KBM-7 (cell line): ENCODE data around the gene PDE1A.
"Not testable (repeated sequence)": the region's sequence is repeated elsewhere in the genome, so short reads cannot be mapped to it uniquely, and the experiment has no call there.

Experiments used
- DNase-seq: peaks from one replicate; pipeline ENCODE4 v3.0.0-alpha.2; 2015
- in situ Hi-C: fragments of 300-500 bp; cut with MboI; formaldehyde crosslinking; loops from 2 replicates; pipeline ENCODE4 v1.14.3; 2020; ENCODE audit warnings: low sequenced_read_pairs, low pct_unique_long_range_greater_than_20kb, mixed read lengths

The PDE1A gene

DNA sequence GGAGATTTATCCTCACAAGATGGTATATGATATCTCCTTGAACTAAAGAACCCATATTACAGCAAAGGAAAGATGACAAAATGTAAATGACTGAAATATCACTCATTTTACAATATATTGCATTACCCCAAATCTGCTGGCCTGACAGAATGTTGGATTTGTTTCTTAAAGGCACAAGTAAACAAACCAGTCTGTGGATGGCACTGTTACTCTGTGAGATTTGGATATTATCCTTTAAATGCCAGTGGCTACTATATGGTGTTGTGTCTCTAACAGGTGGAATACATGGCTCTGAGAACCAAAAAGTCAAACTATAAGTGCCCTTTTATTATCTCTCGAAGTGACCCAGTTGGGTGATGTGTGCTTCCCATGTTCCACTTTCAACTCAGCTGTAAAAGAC, 125.7 kb downstream of the PDE1A start:
- in situ Hi-C loops: no loop called here
- DNase-seq: no peak

GRCh38 chr2:182300608-182301007, 126.2 kb downstream of the PDE1A start:
- no peak for DNase-seq
- in situ Hi-C loops: no loop called here

DNA sequence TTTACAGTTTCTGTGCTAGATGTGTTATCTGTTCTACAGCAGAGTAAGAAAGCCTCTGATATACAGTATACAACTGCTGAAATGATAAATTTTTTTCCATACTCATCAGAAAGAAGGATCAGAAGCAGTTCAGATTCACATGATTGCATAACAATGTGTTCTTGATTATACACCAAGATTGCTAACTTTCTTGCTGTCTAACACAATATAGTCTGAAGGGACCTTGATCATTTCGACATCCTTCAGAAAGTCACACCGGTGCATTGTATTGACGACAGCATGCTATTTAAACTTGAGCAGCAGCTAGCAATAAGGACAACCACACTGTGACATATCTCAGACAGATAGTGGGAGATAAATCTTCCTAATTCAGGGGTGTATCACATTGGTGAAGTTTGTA, 127.2 kb downstream of the PDE1A start:
- in situ Hi-C loops: no loop called here
- DNase-seq: no peak

DNA sequence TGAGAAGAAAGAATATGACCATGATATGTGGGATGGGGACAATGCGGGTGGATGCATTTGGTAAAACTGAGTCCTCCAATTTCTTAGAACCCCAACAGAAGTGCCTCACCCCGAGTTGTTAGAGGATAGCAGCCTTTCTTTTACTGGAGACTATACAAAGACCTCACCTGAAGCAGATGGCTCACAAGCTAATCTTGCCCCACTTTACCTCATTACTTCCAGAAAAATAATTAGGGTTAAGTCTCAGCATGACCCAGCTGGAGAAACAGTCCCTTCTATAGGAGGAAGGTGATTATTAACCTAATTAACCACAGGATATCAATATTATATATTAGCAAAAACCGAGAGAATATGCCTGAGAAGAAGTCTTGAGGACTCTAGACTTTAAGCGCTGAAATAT, 128.4 kb downstream of the PDE1A start:
- in situ Hi-C loops: no loop called here
- DNase-seq: no peak

DNA sequence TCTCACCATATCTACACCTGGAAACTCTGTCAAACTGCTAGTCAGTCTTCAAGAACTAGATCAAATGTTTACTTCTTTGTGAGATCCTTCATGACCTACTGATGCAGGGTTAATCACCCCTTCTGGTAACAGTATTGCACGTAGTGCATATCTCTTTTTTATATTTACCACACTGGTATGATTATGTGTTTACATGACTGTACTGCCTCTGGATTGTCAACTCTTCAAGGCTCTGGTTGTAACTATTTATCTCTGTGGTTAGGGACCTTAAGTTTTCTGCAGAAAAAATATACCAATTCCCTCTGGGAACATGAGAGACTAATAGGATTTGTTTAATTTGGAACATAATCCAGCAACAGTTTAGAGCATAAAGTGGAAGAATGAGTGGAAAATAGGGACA, 135.5 kb downstream of the PDE1A start:
- in situ Hi-C loops: no loop called here
- no peak for DNase-seq

- DNase-seq: no peak
- in situ Hi-C loops: no loop called here
Measured at GRCh38 chr2:182283512-182283911, 143.3 kb downstream of the PDE1A start.

DNA sequence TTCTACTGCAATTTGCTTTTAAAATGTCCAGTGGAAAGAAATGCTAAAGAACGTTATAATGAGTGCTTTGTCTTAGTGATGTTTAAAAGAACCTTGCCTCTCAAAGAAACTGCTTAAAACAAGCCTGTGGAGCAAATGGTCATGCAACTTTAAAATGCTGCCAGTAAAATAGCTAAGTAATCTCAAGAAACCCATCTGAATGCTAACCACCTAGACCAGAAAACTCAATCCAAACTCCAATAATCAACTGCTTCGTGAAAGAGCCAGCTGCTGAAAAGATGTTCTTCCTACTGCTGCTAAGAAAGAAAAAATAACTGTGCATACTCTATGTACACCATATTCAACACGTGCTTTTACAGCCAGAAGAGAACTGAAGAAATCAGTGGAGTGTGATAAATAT, 145.6 kb downstream of the PDE1A start:
- in situ Hi-C loops: no loop called here
- no peak for DNase-seq

GRCh38 chr2:182280118-182280517, 146.7 kb downstream of the PDE1A start:
- DNase-seq: no peak
- in situ Hi-C loops: no loop called here

- in situ Hi-C loops: not testable (repeated sequence)
Measured at GRCh38 chr2:182276662-182277061, 150.2 kb downstream of the PDE1A start.

GRCh38 chr2:182267971-182268370, 158.9 kb downstream of the PDE1A start:
- no peak for DNase-seq
- in situ Hi-C loops: no loop called here

More at GRCh38 chr2:182276662-182277061, 150.2 kb downstream of the PDE1A start:
- not testable (repeated sequence) for DNase-seq

DNA sequence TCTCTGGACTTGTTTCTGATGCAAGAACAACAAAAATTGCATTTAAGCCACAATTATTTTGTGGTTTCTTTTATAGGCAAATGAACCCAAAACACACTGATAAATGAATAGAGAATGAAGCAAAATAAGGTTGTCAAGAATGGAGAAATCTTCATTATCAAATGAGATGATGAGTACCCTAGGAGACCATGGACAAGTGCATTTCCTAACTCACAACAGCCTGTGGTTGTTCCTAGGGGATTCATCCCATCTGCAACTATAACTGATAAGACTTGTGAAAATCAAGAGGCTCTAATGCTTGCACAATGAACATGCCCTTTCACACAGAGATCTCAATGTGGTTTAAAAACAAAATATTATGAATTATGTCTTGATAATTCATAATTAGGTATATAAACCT, 159.9 kb downstream of the PDE1A start:
- in situ Hi-C loops: no loop called here
- no peak for DNase-seq

- no peak for DNase-seq
Measured at GRCh38 chr2:182265718-182266117, 161.1 kb downstream of the PDE1A start.

GRCh38 chr2:182261860-182262387, 164.9 kb downstream of the PDE1A start:
- DNase-seq: no peak
- in situ Hi-C loops: no loop called here

More at GRCh38 chr2:182265718-182266117, 161.1 kb downstream of the PDE1A start:
- in situ Hi-C loops: no loop called here

GRCh38 chr2:182259629-182260150, 167.1 kb downstream of the PDE1A start:
- in situ Hi-C loops: no loop called here
- no peak for DNase-seq

DNA sequence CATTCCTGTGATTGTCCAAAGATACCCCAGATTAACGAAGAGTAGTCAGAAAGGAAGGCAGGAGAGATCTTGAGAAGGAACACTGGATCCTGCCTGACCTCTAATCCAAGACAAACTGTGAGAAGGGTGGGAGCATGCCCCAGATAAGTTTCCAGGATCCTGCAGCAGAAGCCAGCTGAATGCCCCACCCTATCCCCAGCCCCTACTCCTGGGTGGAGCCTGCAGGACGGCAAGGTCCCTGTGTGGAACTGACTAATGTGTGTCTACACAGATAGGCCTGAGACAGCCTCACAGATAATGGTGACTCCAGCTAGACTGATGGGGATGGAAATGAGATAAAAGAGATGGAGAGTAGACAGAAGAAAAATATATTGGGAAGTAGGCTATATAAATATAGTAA, 174.3 kb downstream of the PDE1A start:
- no peak for DNase-seq
- in situ Hi-C loops: no loop called here

- in situ Hi-C loops: no loop called here
- DNase-seq: no peak
Measured at GRCh38 chr2:182248898-182249297, 177.9 kb downstream of the PDE1A start.

GRCh38 chr2:182248362-182248761, 178.5 kb downstream of the PDE1A start:
- no peak for DNase-seq
- in situ Hi-C loops: no loop called here

DNA sequence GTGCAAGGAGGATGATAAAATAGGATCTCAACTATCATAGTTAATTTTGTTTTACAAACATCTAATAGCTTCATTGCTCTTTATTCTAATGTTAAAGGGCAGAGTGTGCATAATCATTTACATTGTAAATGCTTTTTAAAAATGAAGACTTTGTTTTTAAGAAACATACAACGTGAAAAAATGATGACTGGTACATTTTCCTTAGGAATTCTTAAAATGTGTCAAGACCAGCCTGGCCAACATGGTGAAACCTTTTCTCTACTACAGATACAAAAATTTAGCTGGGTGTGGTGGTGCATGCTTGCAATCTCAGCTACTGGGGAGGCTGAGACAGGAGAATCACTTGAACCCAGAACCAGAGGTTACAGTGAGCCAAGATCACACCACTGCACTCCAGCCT, 179.0 kb downstream of the PDE1A start:
- DNase-seq: no peak
- in situ Hi-C loops: no loop called here

DNA sequence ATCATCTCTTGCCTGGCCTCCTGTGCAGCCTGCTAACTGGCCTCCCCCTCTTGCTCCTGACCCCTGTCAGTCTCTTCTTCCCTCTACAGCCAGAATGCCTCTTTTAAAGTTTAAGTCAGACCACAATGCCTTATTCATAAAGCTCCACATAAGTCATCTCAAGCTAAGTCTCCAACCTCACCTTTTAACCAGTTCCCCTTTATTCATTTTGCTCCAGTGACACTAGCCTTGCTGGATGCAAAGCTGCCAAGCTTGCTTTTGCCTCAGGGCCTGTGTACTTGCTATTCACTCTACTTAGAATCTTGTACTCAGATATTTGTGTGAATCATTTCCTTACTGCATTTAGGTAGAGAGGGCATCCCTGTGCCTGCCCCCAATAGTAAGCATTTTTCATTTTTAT, 180.9 kb downstream of the PDE1A start:
- no peak for DNase-seq
- in situ Hi-C loops: no loop called here

GRCh38 chr2:182242609-182243008, 184.2 kb downstream of the PDE1A start:
- in situ Hi-C loops: no loop called here
- no peak for DNase-seq

DNA sequence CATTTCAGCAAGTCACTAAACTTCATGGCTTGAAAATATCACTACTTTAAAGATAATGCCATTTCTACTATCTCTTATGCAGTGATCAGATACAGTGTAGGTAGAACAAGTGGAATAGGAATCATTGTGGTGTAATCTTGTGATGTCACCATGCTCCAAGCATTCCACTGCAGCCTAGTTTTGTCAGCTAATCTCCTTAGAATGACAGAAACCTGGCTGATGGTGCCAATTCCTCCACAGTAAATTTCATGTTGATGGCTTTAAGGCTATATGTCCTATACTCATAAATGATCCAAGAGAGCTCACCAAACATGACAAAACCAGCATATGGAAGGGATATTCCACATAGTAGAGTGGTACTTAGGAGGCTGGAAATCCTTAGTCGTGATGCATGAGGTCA, 184.9 kb downstream of the PDE1A start:
- DNase-seq: no peak
- in situ Hi-C loops: no loop called here
